CD14-positive monocyte (primary cell): Measurements from ENCODE around the gene RSAD2. TPM values are rescaled to one million over a fixed set of nuclear protein-coding genes. Genes with fewer than 3 reads are reported as not detected.

ENCODE experiments used
- DNase-seq, 3 donors: peaks; one replicate each; pipeline ENCODE4 v3.0.0-alpha.2; 2011 to 2022
- H2AFZ ChIP-seq: 2 replicates; pipeline ENCODE4 v1.6.0; 2012; ENCODE audit warnings: mild to moderate bottlenecking, low read depth, low read length, inconsistent platforms; ENCODE audit not compliant: insufficient read depth, poor library complexity, severe bottlenecking
- H3K27ac ChIP-seq, 2 donors: 1 replicate in 1 of 2; 2 replicates in 1 of 2; pipeline ENCODE4 v1.5.1; 2012 to 2013; ENCODE audit warnings: low read length in 2 of 2, control low read depth in 1 of 2, inconsistent platforms in 1 of 2, low read depth in 1 of 2, mild to moderate bottlenecking in 1 of 2
- H3K27me3 ChIP-seq, 2 donors: one replicate each; pipeline versions ENCODE4 v1.6.0 to v1.6.1; 2011 to 2013; ENCODE audit warnings: low read length in 2 of 2; ENCODE audit not compliant: control insufficient read depth in 2 of 2, insufficient read depth in 2 of 2
- H3K36me3 ChIP-seq, 2 donors: replicated peaks in 1 of 2; 1 replicate in 1 of 2; 2 replicates in 1 of 2; pipeline versions ENCODE4 v1.5.1 to v1.6.1; 2012 to 2013; ENCODE audit warnings: low read length in 2 of 2, control low read depth in 1 of 2, inconsistent platforms in 1 of 2, mild to moderate bottlenecking in 1 of 2; ENCODE audit not compliant: insufficient read depth in 2 of 2, control insufficient read depth in 1 of 2
- H3K4me1 ChIP-seq, 2 donors: 1 replicate in 1 of 2; 2 replicates in 1 of 2; pipeline versions ENCODE4 v1.5.1 to v1.6.1; 2012 to 2013; ENCODE audit warnings: low read length in 2 of 2, control low read depth in 1 of 2, inconsistent platforms in 1 of 2, mild to moderate bottlenecking in 1 of 2, moderate library complexity in 1 of 2; ENCODE audit not compliant: insufficient read depth in 2 of 2, control insufficient read depth in 1 of 2
- H3K4me2 ChIP-seq: replicated peaks from 2 replicates; pipeline ENCODE3; 2012; ENCODE audit warnings: low read length, moderate library complexity, mild to moderate bottlenecking; ENCODE audit not compliant: poor library complexity, severe bottlenecking; ENCODE audit errors: extremely low read depth
- H3K4me3 ChIP-seq, 3 experiments: fragments of 200-600 bp in 1 of 3; sonication (generic) in 1 of 3; replicated peaks in 1 of 3; 1 replicate in 2 of 3; 2 replicates in 1 of 3; pipeline ENCODE4 v1.5.1; 2011 to 2013; ENCODE audit warnings: low read length in 3 of 3, mild to moderate bottlenecking in 3 of 3, control low read depth in 2 of 3, low read depth in 2 of 3, inconsistent platforms in 1 of 3, moderate library complexity in 1 of 3
- H3K79me2 ChIP-seq: 2 replicates; pipeline ENCODE4 v1.6.0; 2012; ENCODE audit warnings: mild to moderate bottlenecking, control low read depth, inconsistent platforms, low read length, moderate library complexity; ENCODE audit not compliant: insufficient read depth
- H3K9ac ChIP-seq: 2 replicates; pipeline ENCODE4 v1.6.0; 2017; ENCODE audit warnings: low read length, mild to moderate bottlenecking; ENCODE audit not compliant: insufficient read depth, poor library complexity, severe bottlenecking
- H3K9me3 ChIP-seq, 2 donors: replicated peaks in 1 of 2; 1 replicate in 1 of 2; 2 replicates in 1 of 2; pipeline versions ENCODE4 v1.5.1 to v1.6.1; 2012 to 2013; ENCODE audit warnings: low read length in 2 of 2, control low read depth in 1 of 2; ENCODE audit not compliant: control insufficient read depth in 1 of 2, insufficient read depth in 1 of 2
- H4K20me1 ChIP-seq: 2 replicates; pipeline ENCODE4 v1.6.0; 2012; ENCODE audit warnings: mild to moderate bottlenecking, low read length, control low read depth, moderate library complexity; ENCODE audit not compliant: insufficient read depth
- H3K27ac Mint-ChIP-seq, 7 donors: one replicate each; pipeline ENCODE4 v1.8.0; 2020; ENCODE audit warnings: mild to moderate bottlenecking in 7 of 7, mixed read lengths in 7 of 7, moderate library complexity in 6 of 7, inconsistent platforms in 2 of 7
- H3K27me3 Mint-ChIP-seq, 3 donors: one replicate each; pipeline ENCODE4 v1.8.0; 2021 to 2022; ENCODE audit warnings: low read depth in 3 of 3, mild to moderate bottlenecking in 3 of 3, mixed read lengths in 3 of 3, moderate library complexity in 3 of 3, inconsistent platforms in 1 of 3
- H3K36me3 Mint-ChIP-seq, 2 donors: one replicate each; pipeline ENCODE4 v1.8.0; 2020; ENCODE audit warnings: mixed read lengths in 2 of 2, inconsistent platforms in 1 of 2, mild to moderate bottlenecking in 1 of 2
- H3K4me1 Mint-ChIP-seq: one replicate; pipeline ENCODE4 v1.8.0; 2020; ENCODE audit warnings: mild to moderate bottlenecking, mixed read lengths
- H3K4me3 Mint-ChIP-seq, 2 donors: one replicate each; pipeline ENCODE4 v1.8.0; 2020; ENCODE audit warnings: mild to moderate bottlenecking in 2 of 2, mixed read lengths in 2 of 2, moderate library complexity in 1 of 2
- H3K9me3 Mint-ChIP-seq, 7 donors: one replicate each; pipeline ENCODE4 v1.8.0; 2020 to 2022; ENCODE audit warnings: mixed read lengths in 7 of 7, mild to moderate bottlenecking in 6 of 7, moderate library complexity in 6 of 7, inconsistent platforms in 2 of 7
- CTCF ChIP-seq: fragments of 200-600 bp; IDR thresholded peaks from one replicate; pipeline ENCODE4 v1.8.0; 2022; ENCODE audit warnings: antibody characterized with exemption, mild to moderate bottlenecking
- WGBS: methylation state at CpG from one replicate; pipeline ENCODE4 v1.1.5; 2013; ENCODE audit warnings: missing lambda C conversion rate; ENCODE audit not compliant: insufficient coverage; 5-methylcytosine and 5-hydroxymethylcytosine counted together
- intact Hi-C, 2 donors: fragments of 100-400 bp; cut with micrococcal nuclease; formaldehyde crosslinking; loops; one replicate each; pipeline versions ENCODE4 v1.15.0 to v1.15.1; 2023
- polyA plus RNA-seq, 3 donors: library from polyadenylated mRNA; depleted of rRNA in 1 of 3; unstranded in 2 of 3; stranded (reverse) in 1 of 3; fragments of 300-500 nt in 2 of 3; fragments of >200 nt in 1 of 3; fragmentation: Illumina TruSeq in 2 of 3; gene quantifications; 1 replicate in 2 of 3; 2 replicates in 1 of 3; pipeline ENCODE4 v1.2.3, GENCODE V29; 2012 to 2021

Gene RSAD2
- polyA plus RNA-seq, 3 donors = 6.0 to 12.6 (median 10.3) TPM

DNA sequence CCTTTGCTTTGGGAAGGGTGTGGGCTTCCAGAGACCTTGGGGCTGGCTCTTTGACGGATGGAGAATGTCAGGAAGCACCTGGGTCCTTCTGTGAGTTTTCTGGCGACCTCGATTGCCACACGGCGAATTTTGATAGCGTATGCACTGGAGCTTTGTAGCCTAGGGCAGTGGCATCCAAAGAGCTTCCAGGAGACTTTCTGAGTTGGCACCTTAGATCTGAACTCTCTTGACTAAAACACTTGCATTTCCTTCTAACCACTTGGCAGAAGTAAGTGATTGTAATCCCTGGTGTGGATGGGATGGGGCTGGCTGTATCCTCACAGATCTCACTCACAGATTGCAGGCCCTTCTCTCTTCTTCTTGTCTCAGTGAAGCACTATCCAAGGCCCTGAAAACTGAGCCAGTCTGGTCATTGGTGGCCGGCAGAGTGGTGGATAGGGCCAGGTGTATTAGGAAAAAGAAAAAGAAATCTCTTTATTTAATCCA lies 47.4 kb downstream of the RSAD2 start:
- intact Hi-C loops = loop anchor here in 1 of 2 donors (5.0 kb wide), 1 partner anchor 87 kb away; no protein-coding TSS in a partner anchor
- H3K27ac ChIP-seq = no peak overlapping the region
- no peaks in the 10 kb centered on the region for H3K27me3 ChIP-seq
- peaks cover 0 to 3% of the 10 kb centered on the region in 2 donors for H3K9me3 ChIP-seq
- WGBS = 37% methylated on average over 6 of the region's 7 CpGs
- no peak overlapping the region for H3K9ac ChIP-seq
- no peak overlapping the region for H3K4me3 ChIP-seq
- no peak for DNase-seq
- Mint-ChIP-seq H3K27me3 (peaks cover 0 to 2% (median 0%) of the 10 kb centered on the region in 3 donors), H3K36me3 (peaks cover 2 to 5% of the 10 kb centered on the region in 2 donors), H3K9me3 (peaks cover 0 to 7% (median 0%) of the 10 kb centered on the region in 7 donors), H3K4me1 (peaks cover 19% of the 10 kb centered on the region), H3K27ac (no peak overlapping the region), H3K4me3 (no peak overlapping the region)
- peaks cover 11% of the 10 kb centered on the region for H3K79me2 ChIP-seq
- no peaks in the 10 kb centered on the region for H3K36me3 ChIP-seq
- H4K20me1 ChIP-seq = no peaks in the 10 kb centered on the region
- no peak overlapping the region for H3K4me2 ChIP-seq
- H2AFZ ChIP-seq = no peak overlapping the region
- TF ChIP-seq CTCF = no peak
- no peaks in the 10 kb centered on the region for H3K4me1 ChIP-seq

GRCh38 chr2:6926071-6926732 lies 48.6 kb downstream of the RSAD2 start:
- TF ChIP-seq CTCF = no peak

More at GRCh38 chr2:6926071-6926732, 48.6 kb downstream of the RSAD2 start:
- H3K79me2 ChIP-seq = peaks cover 9% of the 10 kb centered on the region
- H4K20me1 ChIP-seq = no peaks in the 10 kb centered on the region
- 96% methylated on average over 9 of the region's 14 CpGs for WGBS
- Mint-ChIP-seq H3K4me1 (peaks cover 22% of the 10 kb centered on the region), H3K4me3 (no peak overlapping the region), H3K27ac (no peak overlapping the region), H3K9me3 (peaks cover 0 to 7% (median 0%) of the 10 kb centered on the region in 7 donors), H3K36me3 (peaks cover 2 to 5% of the 10 kb centered on the region in 2 donors), H3K27me3 (peaks cover 0 to 2% (median 0%) of the 10 kb centered on the region in 3 donors)
- H2AFZ ChIP-seq = no peak overlapping the region
- H3K4me3 ChIP-seq = no peak overlapping the region
- no peak for DNase-seq
- no peak overlapping the region for H3K9ac ChIP-seq
- intact Hi-C loops = no loop called here
- H3K36me3 ChIP-seq = no peaks in the 10 kb centered on the region
- H3K27ac ChIP-seq = no peak overlapping the region
- peaks cover 0 to 3% of the 10 kb centered on the region in 2 donors for H3K9me3 ChIP-seq
- no peaks in the 10 kb centered on the region for H3K27me3 ChIP-seq
- H3K4me2 ChIP-seq = no peak overlapping the region
- H3K4me1 ChIP-seq = no peaks in the 10 kb centered on the region
